Panc1 (cell line): Measurements from ENCODE around the gene ADGRL3. TPM values are rescaled to one million over a fixed set of nuclear protein-coding genes. Genes with fewer than 3 reads are reported as not detected.

Experiments used
- ATAC-seq: fragments of 200-7000 bp; cut with Tn5 transposase; 2 replicates; pipeline ENCODE4 v1.9.1; 2020; ENCODE audit warnings: mild to moderate bottlenecking, moderate library complexity
- BruUV-seq: library from RNA; stranded (reverse); fragments of 400-500 nt; replicated peaks from 2 replicates; lab custom pipeline; 2021; lab: Mats Ljungman, UMichigan
- CTCF ChIA-PET: fragments of 300-600 bp; sonication (Branson Sonifier 250); formaldehyde crosslinking; loops from one replicate; lab custom pipeline; 2022; ENCODE audit warnings: antibody characterized with exemption; lab: Charles Lee
- POLR2A ChIA-PET: fragments of 300-600 bp; sonication (Branson Sonifier 250); formaldehyde crosslinking; loops from one replicate; lab custom pipeline; 2022; ENCODE audit warnings: antibody characterized with exemption; lab: Charles Lee
- DNase-seq: peaks from one replicate; pipeline ENCODE4 v3.0.0-alpha.2; 2010; ENCODE audit warnings: low read depth, low spot score
- H3K27ac ChIP-seq: 2 replicates; pipeline ENCODE4 v1.5.1; 2011; ENCODE audit warnings: mild to moderate bottlenecking, low read length, inconsistent platforms
- H3K27me3 ChIP-seq: fragments of 200-500 bp; sonication (Bioruptor generic); 2 replicates; pipeline ENCODE4 v1.6.0; 2014; ENCODE audit warnings: low read length, inconsistent platforms; ENCODE audit not compliant: control insufficient read depth, insufficient read depth
- H3K36me3 ChIP-seq: fragments of 200-500 bp; sonication (Bioruptor generic); 2 replicates; pipeline ENCODE4 v1.5.1; 2014; ENCODE audit warnings: inconsistent platforms, mild to moderate bottlenecking, low read length, moderate library complexity; ENCODE audit not compliant: control insufficient read depth, insufficient read depth
- H3K4me1 ChIP-seq: 2 replicates; pipeline ENCODE4 v1.5.1; 2011; ENCODE audit warnings: inconsistent platforms, mild to moderate bottlenecking, low read length, moderate library complexity; ENCODE audit not compliant: control insufficient read depth, insufficient read depth
- H3K4me3 ChIP-seq, 2 experiments: 2 replicates each; pipeline ENCODE4 v1.5.1; 2011 to 2012; ENCODE audit warnings: low read depth in 2 of 2, low read length in 2 of 2, mild to moderate bottlenecking in 2 of 2, inconsistent platforms in 1 of 2, moderate library complexity in 1 of 2
- H3K9me3 ChIP-seq: fragments of 200-500 bp; sonication (Bioruptor generic); 2 replicates; pipeline ENCODE4 v1.5.1; 2014; ENCODE audit warnings: low read depth, mild to moderate bottlenecking, inconsistent platforms, low read length, moderate library complexity; ENCODE audit not compliant: control insufficient read depth, insufficient read depth
- CTCF ChIP-seq: fragments of 450-650 bp; IDR thresholded peaks from 2 replicates; pipeline ENCODE4 v1.5.1; 2017; ENCODE audit warnings: mild to moderate bottlenecking
- POLR2AphosphoS5 ChIP-seq: IDR thresholded peaks from 2 replicates; pipeline ENCODE4 v1.6.1; 2012; ENCODE audit warnings: mild to moderate bottlenecking, low read depth, low read length, moderate library complexity
- SIN3A ChIP-seq: IDR thresholded peaks from 2 replicates; pipeline ENCODE4 v1.6.1; 2012; ENCODE audit warnings: low read depth, mild to moderate bottlenecking, low read length, moderate library complexity, borderline replicate concordance; ENCODE audit not compliant: insufficient read depth
- TCF7L2 ChIP-seq: IDR thresholded peaks from 2 replicates; pipeline ENCODE4 v1.6.1; 2011; ENCODE audit warnings: mild to moderate bottlenecking, low read depth, low read length, inconsistent platforms
- in situ Hi-C: cut with HindIII; loops from 2 replicates; pipeline ENCODE4 v1.10.0; 2016; ENCODE audit warnings: low sequenced_read_pairs, low pct_unique_long_range_greater_than_20kb
- intact Hi-C: fragments of 100-400 bp; cut with micrococcal nuclease; formaldehyde crosslinking; loops from one replicate; pipeline ENCODE4 v1.10.0; 2022; ENCODE audit not compliant: unreplicated experiment
- total RNA-seq: library from RNA; stranded (reverse); gene quantifications from one replicate; pipeline ENCODE4 v1.2.1, GENCODE V29; 2021; ENCODE audit not compliant: unreplicated experiment
- TF ChIP-seq, protein P1 (sequence below), 2 experiments: IDR thresholded peaks; 2 replicates each; pipeline ENCODE4 v1.6.1; 2011 to 2012; ENCODE audit warnings: low read depth in 2 of 2, control low read depth in 1 of 2, low read length in 1 of 2, mild to moderate bottlenecking in 1 of 2, moderate library complexity in 1 of 2; ENCODE audit not compliant: insufficient read depth in 1 of 2

The ADGRL3 gene
- total RNA-seq, 1 experiment from 2014 or later = 0.23 TPM

DNA sequence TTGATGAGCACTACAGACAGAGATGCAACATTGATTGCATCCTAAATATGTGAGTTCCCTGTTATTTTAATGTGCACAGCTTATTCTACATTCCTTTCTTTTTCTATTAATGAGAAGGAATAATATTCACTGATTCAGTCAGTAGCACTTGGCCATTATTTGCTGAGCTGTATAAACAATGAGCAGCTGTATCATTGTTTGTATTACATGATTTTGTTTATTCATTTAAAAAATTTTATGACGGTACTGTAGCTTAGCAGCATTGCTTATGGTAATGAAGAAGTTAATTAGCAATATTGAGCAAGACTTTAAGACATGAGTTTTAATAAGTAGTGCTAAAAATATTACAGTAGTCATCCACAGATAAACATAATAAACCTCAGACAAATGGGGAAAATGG lies 582.0 kb downstream of the ADGRL3 start:
- no peak for ATAC-seq
- in situ Hi-C loops (no loop called here), intact Hi-C loops (no loop called here)
- no TSS peak for BruUV-seq
- no peaks in the 10 kb centered on the region for H3K27me3 ChIP-seq
- H3K4me3 ChIP-seq = no peak overlapping the region
- CTCF ChIA-PET = no interaction called here
- no peak overlapping the region for H3K27ac ChIP-seq
- POLR2A ChIA-PET = no interaction called here
- TF ChIP-seq SIN3A = no peak
- TF ChIP-seq CTCF = no peak
- TF ChIP-seq POLR2AphosphoS5 = no peak
- TF ChIP-seq, protein P1, sequence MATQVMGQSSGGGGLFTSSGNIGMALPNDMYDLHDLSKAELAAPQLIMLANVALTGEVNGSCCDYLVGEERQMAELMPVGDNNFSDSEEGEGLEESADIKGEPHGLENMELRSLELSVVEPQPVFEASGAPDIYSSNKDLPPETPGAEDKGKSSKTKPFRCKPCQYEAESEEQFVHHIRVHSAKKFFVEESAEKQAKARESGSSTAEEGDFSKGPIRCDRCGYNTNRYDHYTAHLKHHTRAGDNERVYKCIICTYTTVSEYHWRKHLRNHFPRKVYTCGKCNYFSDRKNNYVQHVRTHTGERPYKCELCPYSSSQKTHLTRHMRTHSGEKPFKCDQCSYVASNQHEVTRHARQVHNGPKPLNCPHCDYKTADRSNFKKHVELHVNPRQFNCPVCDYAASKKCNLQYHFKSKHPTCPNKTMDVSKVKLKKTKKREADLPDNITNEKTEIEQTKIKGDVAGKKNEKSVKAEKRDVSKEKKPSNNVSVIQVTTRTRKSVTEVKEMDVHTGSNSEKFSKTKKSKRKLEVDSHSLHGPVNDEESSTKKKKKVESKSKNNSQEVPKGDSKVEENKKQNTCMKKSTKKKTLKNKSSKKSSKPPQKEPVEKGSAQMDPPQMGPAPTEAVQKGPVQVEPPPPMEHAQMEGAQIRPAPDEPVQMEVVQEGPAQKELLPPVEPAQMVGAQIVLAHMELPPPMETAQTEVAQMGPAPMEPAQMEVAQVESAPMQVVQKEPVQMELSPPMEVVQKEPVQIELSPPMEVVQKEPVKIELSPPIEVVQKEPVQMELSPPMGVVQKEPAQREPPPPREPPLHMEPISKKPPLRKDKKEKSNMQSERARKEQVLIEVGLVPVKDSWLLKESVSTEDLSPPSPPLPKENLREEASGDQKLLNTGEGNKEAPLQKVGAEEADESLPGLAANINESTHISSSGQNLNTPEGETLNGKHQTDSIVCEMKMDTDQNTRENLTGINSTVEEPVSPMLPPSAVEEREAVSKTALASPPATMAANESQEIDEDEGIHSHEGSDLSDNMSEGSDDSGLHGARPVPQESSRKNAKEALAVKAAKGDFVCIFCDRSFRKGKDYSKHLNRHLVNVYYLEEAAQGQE (IDR thresholded peaks at IDR 0.05; ENCODE audit: insufficient read depth in 1 of 2, low read depth in 2 of 2, low read length in 1 of 2) = no peak
- TF ChIP-seq TCF7L2 = no peak
- no peaks in the 10 kb centered on the region for H3K4me1 ChIP-seq
- H3K36me3 ChIP-seq = no peaks in the 10 kb centered on the region
- DNase-seq = no peak
- no peaks in the 10 kb centered on the region for H3K9me3 ChIP-seq

DNA sequence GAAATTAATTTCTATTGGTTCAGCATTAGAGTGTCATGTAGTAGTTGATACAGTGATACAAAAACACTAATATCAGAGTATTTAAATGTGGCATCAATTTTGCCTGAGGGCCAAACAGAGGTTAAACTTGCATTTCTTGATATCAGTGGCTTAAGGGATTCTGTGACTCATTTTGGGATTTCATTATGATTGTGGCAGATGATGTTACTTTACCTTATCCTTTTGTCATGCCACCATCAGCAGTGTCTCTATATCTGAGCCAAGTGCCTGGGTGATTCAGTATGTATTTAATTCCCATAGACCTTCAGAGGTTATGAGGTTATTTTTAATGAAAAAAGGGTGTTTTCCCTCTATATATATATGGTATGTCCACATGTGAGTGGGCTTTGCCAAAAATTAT lies 582.9 kb downstream of the ADGRL3 start:
- Histone ChIP-seq H3K4me3 (no peak overlapping the region), H3K36me3 (no peaks in the 10 kb centered on the region), H3K27ac (no peak overlapping the region), H3K4me1 (no peaks in the 10 kb centered on the region), H3K9me3 (no peaks in the 10 kb centered on the region), H3K27me3 (no peaks in the 10 kb centered on the region)
- ATAC-seq (no peak), DNase-seq (no peak)
- ChIA-PET CTCF (no interaction called here), POLR2A (no interaction called here)
- BruUV-seq = no TSS peak
- TF ChIP-seq POLR2AphosphoS5 = no peak
- TF ChIP-seq CTCF = no peak
- no peak for TF ChIP-seq SIN3A
- TF ChIP-seq, protein P1 (IDR thresholded peaks at IDR 0.05; ENCODE audit: insufficient read depth in 1 of 2, low read depth in 2 of 2, low read length in 1 of 2) = no peak
- TF ChIP-seq TCF7L2 = no peak
- in situ Hi-C loops (no loop called here), intact Hi-C loops (no loop called here)
